KOPT-K1 (cell line): ENCODE data around the gene OR52B2.

Source experiments
- H3K27ac ChIP-seq: fragments of 200-600 bp; sonication (generic); 2 replicates; pipeline ENCODE4 v1.5.1; 2016; ENCODE audit warnings: antibody characterized with exemption, mild to moderate bottlenecking, low read depth, low read length; ENCODE audit not compliant: poor library complexity, severe bottlenecking
- H3K36me3 ChIP-seq: fragments of 200-600 bp; sonication (generic); 2 replicates; pipeline ENCODE4 v1.5.1; 2017; ENCODE audit warnings: antibody characterized with exemption, mild to moderate bottlenecking, low read length, moderate library complexity; ENCODE audit not compliant: insufficient read depth
- H3K9me3 ChIP-seq: fragments of 200-600 bp; sonication (generic); 2 replicates; pipeline ENCODE4 v1.5.1; 2017; ENCODE audit warnings: antibody characterized with exemption, low read length, mild to moderate bottlenecking; ENCODE audit not compliant: insufficient read depth, poor library complexity, severe bottlenecking

The OR52B2 gene

GRCh38 chr11:6170226-6170625 lies at the start of gene OR52B2:
OR52B2 (minus strand) TSS chr11:6170326; CDS start chr11:6170326, 0 bp downstream.
- Histone ChIP-seq H3K27ac (no peak within 1 kb of the TSS), H3K9me3 (peaks cover 2% of the 10 kb centered on the region), H3K36me3 (no peaks in the 10 kb centered on the region)

GRCh38 chr11:6219359-6219758 lies 49.2 kb upstream of the OR52B2 start:
- H3K9me3 ChIP-seq: no peaks in the 10 kb centered on the region
- no peak overlapping the region for H3K27ac ChIP-seq
- peaks cover 96% of the 10 kb centered on the region for H3K36me3 ChIP-seq

GRCh38 chr11:6217722-6218121 lies 47.6 kb upstream of the OR52B2 start:
- Histone ChIP-seq H3K9me3 (no peaks in the 10 kb centered on the region), H3K27ac (no peak overlapping the region), H3K36me3 (peaks cover 87% of the 10 kb centered on the region)

GRCh38 chr11:6216501-6216900 lies 46.4 kb upstream of the OR52B2 start:
- peaks cover 85% of the 10 kb centered on the region for H3K36me3 ChIP-seq
- no peaks in the 10 kb centered on the region for H3K9me3 ChIP-seq
- H3K27ac ChIP-seq: no peak overlapping the region

GRCh38 chr11:6214530-6214929 lies 44.4 kb upstream of the OR52B2 start:
- H3K27ac ChIP-seq: no peak overlapping the region
- H3K36me3 ChIP-seq: peaks cover 85% of the 10 kb centered on the region
- no peaks in the 10 kb centered on the region for H3K9me3 ChIP-seq

- no peak overlapping the region for H3K27ac ChIP-seq
- H3K36me3 ChIP-seq: peaks cover 60% of the 10 kb centered on the region
- H3K9me3 ChIP-seq: no peaks in the 10 kb centered on the region
Observed at GRCh38 chr11:6210274-6210955, 40.3 kb upstream of the OR52B2 start.

- Histone ChIP-seq H3K36me3 (peaks cover 61% of the 10 kb centered on the region), H3K9me3 (no peaks in the 10 kb centered on the region), H3K27ac (no peak overlapping the region)
Observed at GRCh38 chr11:6209801-6210200, 39.7 kb upstream of the OR52B2 start.

- Histone ChIP-seq H3K36me3 (peaks cover 42% of the 10 kb centered on the region), H3K9me3 (no peaks in the 10 kb centered on the region), H3K27ac (no peak overlapping the region)
Observed at GRCh38 chr11:6206456-6207180, 36.5 kb upstream of the OR52B2 start.

- no peaks in the 10 kb centered on the region for H3K9me3 ChIP-seq
- H3K27ac ChIP-seq: no peak within 1 kb of the TSS
- H3K36me3 ChIP-seq: peaks cover 30% of the 10 kb centered on the region
Observed at GRCh38 chr11:6205366-6205765, 35.2 kb upstream of the OR52B2 start, which contains the start of gene C11orf42. C11orf42 (plus strand) TSS chr11:6205557; CDS start chr11:6205616, 59 bp downstream.

- peaks cover 23% of the 10 kb centered on the region for H3K36me3 ChIP-seq
- H3K27ac ChIP-seq: no peak overlapping the region
- no peaks in the 10 kb centered on the region for H3K9me3 ChIP-seq
Observed at GRCh38 chr11:6204706-6205105, 34.6 kb upstream of the OR52B2 start.

- Histone ChIP-seq H3K9me3 (no peaks in the 10 kb centered on the region), H3K27ac (no peak overlapping the region), H3K36me3 (peaks cover 16% of the 10 kb centered on the region; the same call in 1 of the 2 replicates)
Observed at GRCh38 chr11:6203327-6203726, 33.2 kb upstream of the OR52B2 start.

GRCh38 chr11:6202041-6202440 lies 31.9 kb upstream of the OR52B2 start:
- no peaks in the 10 kb centered on the region for H3K9me3 ChIP-seq
- no peak overlapping the region for H3K27ac ChIP-seq
- H3K36me3 ChIP-seq: peaks cover 13% of the 10 kb centered on the region; the same call in 1 of the 2 replicates

GRCh38 chr11:6201481-6201880 lies 31.4 kb upstream of the OR52B2 start:
- H3K27ac ChIP-seq: no peak overlapping the region
- H3K9me3 ChIP-seq: no peaks in the 10 kb centered on the region
- peaks cover 10% of the 10 kb centered on the region; the same call in 1 of the 2 replicates for H3K36me3 ChIP-seq

GRCh38 chr11:6200975-6201374 lies 30.8 kb upstream of the OR52B2 start:
- Histone ChIP-seq H3K27ac (no peak overlapping the region), H3K36me3 (peaks cover 9% of the 10 kb centered on the region; the same call in 1 of the 2 replicates), H3K9me3 (no peaks in the 10 kb centered on the region)

GRCh38 chr11:6199174-6199810 lies 29.2 kb upstream of the OR52B2 start, which contains the start of gene OR52W1:
OR52W1 (plus strand) TSS chr11:6199224; CDS start chr11:6199224, 0 bp downstream.
- Histone ChIP-seq H3K27ac (no peak within 1 kb of the TSS), H3K36me3 (no peaks in the 10 kb centered on the region), H3K9me3 (no peaks in the 10 kb centered on the region)
